Dermis blood vessel endothelial cell (primary cell): ENCODE results near the gene TP73. TPM values are rescaled to one million over a fixed set of nuclear protein-coding genes. Genes with fewer than 3 reads are reported as not detected.

Experiments
- DNase-seq: peaks from one replicate; pipeline ENCODE4 v3.0.0; 2010
- total RNA-seq: library from RNA; depleted of rRNA; stranded (reverse); fragments of >200 nt; gene quantifications from 2 replicates; pipeline ENCODE4 v1.2.3, GENCODE V29; 2014

Gene TP73
- total RNA-seq, 1 donor from 2014 or later = not detected

- DNase-seq = no peak
These were observed 38.2 kb downstream of the TP73 start for GRCh38 chr1:3690282-3691065.

- DNase-seq = no peak
These were observed 39.3 kb downstream of the TP73 start for GRCh38 chr1:3691421-3692204.

GRCh38 chr1:3692598-3692997 is 40.3 kb downstream of the TP73 start:
- DNase-seq = no peak

GRCh38 chr1:3693321-3693720 is 41.0 kb downstream of the TP73 start:
- no peak for DNase-seq

- DNase-seq = peak; percentile 71
These were observed 43.3 kb downstream of the TP73 start for GRCh38 chr1:3695326-3696217.

GRCh38 chr1:3696689-3697088 is 44.4 kb downstream of the TP73 start:
- DNase-seq = no peak

GRCh38 chr1:3697104-3697503 is 44.8 kb downstream of the TP73 start:
- no peak for DNase-seq

- no peak for DNase-seq
These were observed 45.5 kb downstream of the TP73 start for GRCh38 chr1:3697810-3698209.

- no peak for DNase-seq
These were observed 46.5 kb downstream of the TP73 start for GRCh38 chr1:3698660-3699408.

GRCh38 chr1:3699596-3699995 is 47.3 kb downstream of the TP73 start:
- no peak for DNase-seq

GRCh38 chr1:3700631-3701030 is 48.3 kb downstream of the TP73 start:
- no peak for DNase-seq

- DNase-seq = no peak
These were observed 50.2 kb downstream of the TP73 start for GRCh38 chr1:3702528-3702927.

- peak; percentile 17 for DNase-seq
These were observed 50.8 kb downstream of the TP73 start for GRCh38 chr1:3702990-3703728.

- no peak for DNase-seq
These were observed 51.6 kb downstream of the TP73 start for GRCh38 chr1:3703786-3704371.

GRCh38 chr1:3705341-3705950 is 53.1 kb downstream of the TP73 start:
- DNase-seq = no peak

GRCh38 chr1:3706651-3707297 is 54.5 kb downstream of the TP73 start:
- DNase-seq = no peak

GRCh38 chr1:3707298-3707938 is 55.1 kb downstream of the TP73 start:
- no peak for DNase-seq

- no peak for DNase-seq
These were observed 55.6 kb downstream of the TP73 start for GRCh38 chr1:3707939-3708328.

GRCh38 chr1:3708791-3709190 is 56.5 kb downstream of the TP73 start:
- DNase-seq = no peak

GRCh38 chr1:3710251-3710650 is 57.9 kb downstream of the TP73 start:
- DNase-seq = no peak
